Fibroblast of lung (primary cell): ENCODE results near the gene PYGO2. TPM values are rescaled to one million over a fixed set of nuclear protein-coding genes. Genes with fewer than 3 reads are reported as not detected.

Source experiments
- DNase-seq, 2 donors: peaks; one replicate each; pipeline versions ENCODE4 v3.0.0 to v3.0.0-alpha.2; 2010; ENCODE audit warnings: low read depth in 2 of 2
- H2AFZ ChIP-seq: 2 replicates; pipeline ENCODE4 v1.5.1; 2012; ENCODE audit warnings: low read length, control low read depth, inconsistent platforms
- H3K27ac ChIP-seq: 2 replicates; pipeline ENCODE4 v1.5.1; 2011; ENCODE audit warnings: low read length, control low read depth; ENCODE audit not compliant: insufficient read depth
- H3K27me3 ChIP-seq: 2 replicates; pipeline ENCODE4 v1.5.1; 2011; ENCODE audit warnings: mild to moderate bottlenecking, low read length; ENCODE audit not compliant: control insufficient read depth, insufficient read depth
- H3K36me3 ChIP-seq: 2 replicates; pipeline ENCODE4 v1.5.1; 2011; ENCODE audit warnings: low read length; ENCODE audit not compliant: control insufficient read depth, insufficient read depth
- H3K4me1 ChIP-seq: 2 replicates; pipeline ENCODE4 v1.5.1; 2011; ENCODE audit warnings: low read length; ENCODE audit not compliant: control insufficient read depth, insufficient read depth; ENCODE audit errors: extremely low read depth
- H3K4me2 ChIP-seq: 2 replicates; pipeline ENCODE4 v1.5.1; 2011; ENCODE audit warnings: low read length, control low read depth; ENCODE audit not compliant: insufficient read depth; ENCODE audit errors: extremely low read depth
- H3K4me3 ChIP-seq, 4 experiments: fragments of 200-600 bp in 1 of 4; sonication (generic) in 1 of 4; replicated peaks in 1 of 4; 2 replicates each; pipeline ENCODE4 v1.5.1; 2011 to 2016; ENCODE audit warnings: low read length in 4 of 4, low read depth in 3 of 4, mild to moderate bottlenecking in 3 of 4, control low read depth in 2 of 4, inconsistent platforms in 1 of 4, mixed read lengths in 1 of 4; ENCODE audit not compliant: insufficient read depth in 1 of 4; ENCODE audit errors: control extremely low read depth in 1 of 4
- H3K79me2 ChIP-seq: 2 replicates; pipeline ENCODE4 v1.5.1; 2012; ENCODE audit warnings: mild to moderate bottlenecking, low read length, inconsistent platforms; ENCODE audit not compliant: control insufficient read depth, insufficient read depth
- H3K9ac ChIP-seq: 2 replicates; pipeline ENCODE4 v1.5.1; 2011; ENCODE audit warnings: mild to moderate bottlenecking, low read length, control low read depth; ENCODE audit not compliant: insufficient read depth
- H3K9me3 ChIP-seq: 2 replicates; pipeline ENCODE4 v1.5.1; 2012; ENCODE audit warnings: low read depth, low read length; ENCODE audit not compliant: control insufficient read depth, insufficient read depth
- H4K20me1 ChIP-seq: 2 replicates; pipeline ENCODE4 v1.5.1; 2011; ENCODE audit warnings: low read length; ENCODE audit not compliant: control insufficient read depth, insufficient read depth; ENCODE audit errors: extremely low read depth
- CTCF ChIP-seq, 2 donors: IDR thresholded peaks in 1 of 2; conservative IDR thresholded peaks in 1 of 2; 1 replicate in 1 of 2; 2 replicates in 1 of 2; pipeline ENCODE4 v1.5.1; 2011 to 2012; ENCODE audit warnings: low read length in 2 of 2, control low read depth in 1 of 2, inconsistent platforms in 1 of 2, low read depth in 1 of 2, mild to moderate bottlenecking in 1 of 2
- EZH2 ChIP-seq: IDR thresholded peaks from 2 replicates; pipeline ENCODE4 v1.5.1; 2012; ENCODE audit warnings: low read length, control low read depth, mild to moderate bottlenecking; ENCODE audit errors: missing control alignments
- polyA plus RNA-seq, 2 donors: library from polyadenylated mRNA; depleted of rRNA in 1 of 2; stranded (reverse) in 1 of 2; unstranded in 1 of 2; fragments of >200 nt; gene quantifications; 2 replicates each; pipeline ENCODE4 v1.2.1, GENCODE V29; 2011 to 2012; ENCODE audit warnings: missing spikeins in 1 of 2
- total RNA-seq: library from RNA; depleted of rRNA; stranded (reverse); fragments of >200 nt; gene quantifications from 2 replicates; pipeline ENCODE4 v1.2.1, GENCODE V29; 2014

The PYGO2 gene
- total and polyA plus RNA-seq, 2 donors (not counting 1 experiment from before 2014, with no cell fraction given), result 15.3 to 28.1 TPM

- Histone ChIP-seq H3K4me3 (peak overlapping the region in 3 of 4 experiments; percentile 67 to 83 (median 77)), H2AFZ (peak overlapping the region; percentile 0), H3K4me1 (peaks cover 16% of the 10 kb centered on the region), H3K4me2 (peak overlapping the region; percentile 99), H3K9me3 (no peaks in the 10 kb centered on the region), H3K27me3 (no peaks in the 10 kb centered on the region), H4K20me1 (no peaks in the 10 kb centered on the region), H3K36me3 (peaks cover 5% of the 10 kb centered on the region), H3K79me2 (peaks cover 11% of the 10 kb centered on the region), H3K9ac (no peak overlapping the region), H3K27ac (peak overlapping the region; percentile 81)
- DNase-seq, result no peak
- no peak for TF ChIP-seq CTCF (conservative IDR thresholded peaks at IDR 0.05 in 1 of 2, IDR thresholded peaks at IDR 0.05 in 1 of 2; ENCODE audit: low read depth in 1 of 2, low read length in 2 of 2)
- TF ChIP-seq EZH2, result no peak
These were observed 5.0 kb downstream of the PYGO2 start for GRCh38 chr1:154956544-154956941.

- H3K4me3 ChIP-seq, result peak within 1 kb of the TSS; percentile 59 to 83 (median 72)
- H4K20me1 ChIP-seq, result no peaks in the 10 kb centered on the region
- DNase-seq, result peak; percentile 86 to 89
- H3K4me2 ChIP-seq, result peak within 1 kb of the TSS; percentile 99
- H3K27me3 ChIP-seq, result no peaks in the 10 kb centered on the region
- H3K27ac ChIP-seq, result peak within 1 kb of the TSS; percentile 81
- peak within 1 kb of the TSS; percentile 73 for H3K9ac ChIP-seq
- H3K79me2 ChIP-seq, result peaks cover 9% of the 10 kb centered on the region
- peaks cover 16% of the 10 kb centered on the region for H3K4me1 ChIP-seq
- no peaks in the 10 kb centered on the region for H3K9me3 ChIP-seq
- H2AFZ ChIP-seq, result peak within 1 kb of the TSS; percentile 66
- TF ChIP-seq EZH2 (no peak), CTCF (conservative IDR thresholded peaks at IDR 0.05 in 1 of 2, IDR thresholded peaks at IDR 0.05 in 1 of 2; ENCODE audit: low read depth in 1 of 2, low read length in 2 of 2) (peak; percentile 42 to 44)
- peaks cover 5% of the 10 kb centered on the region for H3K36me3 ChIP-seq
These were observed 5.7 kb downstream of the PYGO2 start, which contains the start of gene PBXIP1 for GRCh38 chr1:154955718-154956543. Gene PBXIP1 (minus strand): TSS chr1:154956099. CDS start chr1:154953721, 2,378 bp downstream.

GRCh38 chr1:154955039-154955717 is 6.4 kb downstream of the PYGO2 start:
- TF ChIP-seq EZH2, result no peak
- TF ChIP-seq CTCF (conservative IDR thresholded peaks at IDR 0.05 in 1 of 2, IDR thresholded peaks at IDR 0.05 in 1 of 2; ENCODE audit: low read depth in 1 of 2, low read length in 2 of 2), result no peak
- Histone ChIP-seq H3K9ac (peak overlapping the region; percentile 73), H3K9me3 (no peaks in the 10 kb centered on the region), H3K27me3 (no peaks in the 10 kb centered on the region), H3K4me3 (peak overlapping the region; percentile 59 to 83 (median 72)), H3K27ac (peak overlapping the region; percentile 81), H3K36me3 (peaks cover 5% of the 10 kb centered on the region), H3K4me2 (peak overlapping the region; percentile 99), H4K20me1 (no peaks in the 10 kb centered on the region), H3K4me1 (peaks cover 11% of the 10 kb centered on the region), H3K79me2 (peaks cover 3% of the 10 kb centered on the region), H2AFZ (no peak overlapping the region)
- peak; percentile 68 to 79 for DNase-seq
